Nephron (organoid): ENCODE data around the gene MYO3A.

Experiments used
- H3K27ac Mint-ChIP-seq, 3 experiments: 2 replicates each; pipeline ENCODE4 v1.8.0; 2020; ENCODE audit warnings: mixed read lengths in 3 of 3, mild to moderate bottlenecking in 2 of 3, moderate library complexity in 1 of 3
- H3K27me3 Mint-ChIP-seq: 2 replicates; pipeline ENCODE4 v1.8.0; 2021; ENCODE audit warnings: low read depth, mild to moderate bottlenecking, moderate library complexity, mixed read lengths
- H3K36me3 Mint-ChIP-seq: 2 replicates; pipeline ENCODE4 v1.8.0; 2020; ENCODE audit warnings: low read depth, mixed read lengths
- H3K4me1 Mint-ChIP-seq: 2 replicates; pipeline ENCODE4 v1.8.0; 2020; ENCODE audit warnings: mixed read lengths
- H3K4me3 Mint-ChIP-seq, 3 experiments: 2 replicates each; pipeline ENCODE4 v1.8.0; 2020; ENCODE audit warnings: mild to moderate bottlenecking in 3 of 3, mixed read lengths in 3 of 3, moderate library complexity in 2 of 3
- H3K9me3 Mint-ChIP-seq: 2 replicates; pipeline ENCODE4 v1.8.0; 2020; ENCODE audit warnings: mixed read lengths
- TF ChIP-seq, protein P1 (sequence below), 3 experiments: fragments of 200-600 bp; sonication (generic); IDR thresholded peaks; one replicate each; pipeline ENCODE4 v1.5.0; 2021; ENCODE audit warnings: antibody characterized with exemption in 3 of 3; ENCODE audit not compliant: unreplicated experiment in 3 of 3

MYO3A gene

DNA sequence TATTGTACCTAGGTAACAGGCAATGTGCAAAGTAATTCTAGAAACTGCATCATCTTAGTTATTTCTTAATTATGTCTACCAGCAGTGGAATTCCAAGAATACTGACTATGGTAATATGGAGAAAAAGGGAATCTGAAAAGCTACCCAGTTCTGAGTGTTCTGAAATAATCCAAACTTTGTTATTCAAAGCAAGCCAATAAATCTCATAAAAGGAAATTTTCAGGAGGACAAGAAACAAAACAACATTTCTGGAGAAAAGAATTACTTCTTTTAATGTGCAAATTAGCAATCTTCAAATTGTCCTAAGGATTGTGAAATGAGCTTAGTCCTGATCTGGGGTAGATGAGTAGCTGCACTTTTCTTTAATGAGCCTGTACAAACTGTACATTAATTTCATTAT lies 88.8 kb downstream of the MYO3A start:
- Mint-ChIP-seq H3K4me3 (no peak overlapping the region), H3K27me3 (no peaks in the 10 kb centered on the region), H3K4me1 (no peaks in the 10 kb centered on the region), H3K9me3 (no peaks in the 10 kb centered on the region), H3K27ac (no peak overlapping the region), H3K36me3 (no peaks in the 10 kb centered on the region)
- TF ChIP-seq, protein P1, sequence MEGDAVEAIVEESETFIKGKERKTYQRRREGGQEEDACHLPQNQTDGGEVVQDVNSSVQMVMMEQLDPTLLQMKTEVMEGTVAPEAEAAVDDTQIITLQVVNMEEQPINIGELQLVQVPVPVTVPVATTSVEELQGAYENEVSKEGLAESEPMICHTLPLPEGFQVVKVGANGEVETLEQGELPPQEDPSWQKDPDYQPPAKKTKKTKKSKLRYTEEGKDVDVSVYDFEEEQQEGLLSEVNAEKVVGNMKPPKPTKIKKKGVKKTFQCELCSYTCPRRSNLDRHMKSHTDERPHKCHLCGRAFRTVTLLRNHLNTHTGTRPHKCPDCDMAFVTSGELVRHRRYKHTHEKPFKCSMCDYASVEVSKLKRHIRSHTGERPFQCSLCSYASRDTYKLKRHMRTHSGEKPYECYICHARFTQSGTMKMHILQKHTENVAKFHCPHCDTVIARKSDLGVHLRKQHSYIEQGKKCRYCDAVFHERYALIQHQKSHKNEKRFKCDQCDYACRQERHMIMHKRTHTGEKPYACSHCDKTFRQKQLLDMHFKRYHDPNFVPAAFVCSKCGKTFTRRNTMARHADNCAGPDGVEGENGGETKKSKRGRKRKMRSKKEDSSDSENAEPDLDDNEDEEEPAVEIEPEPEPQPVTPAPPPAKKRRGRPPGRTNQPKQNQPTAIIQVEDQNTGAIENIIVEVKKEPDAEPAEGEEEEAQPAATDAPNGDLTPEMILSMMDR (IDR thresholded peaks at IDR 0.05; ENCODE audit: unreplicated experiment in 3 of 3): no peak

DNA sequence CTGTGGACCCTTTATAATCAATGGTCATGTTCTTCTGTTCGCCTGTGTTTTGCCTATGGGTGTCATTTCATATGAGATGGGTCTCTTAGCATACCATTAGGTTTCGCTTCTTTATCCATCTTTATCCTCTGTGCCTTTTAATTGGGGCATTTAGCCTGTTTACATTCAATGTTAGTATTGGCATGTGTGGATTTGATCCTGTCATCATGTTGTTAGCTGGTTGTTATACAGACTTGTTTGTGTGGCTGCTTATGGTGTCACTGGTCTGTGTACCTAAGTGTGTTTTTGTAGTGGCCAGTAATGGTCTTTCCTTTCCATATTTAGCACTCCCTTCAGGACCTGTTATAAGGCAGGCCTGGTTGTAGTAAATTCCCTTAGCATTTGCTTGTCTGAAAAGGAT lies 90.3 kb downstream of the MYO3A start:
- Mint-ChIP-seq H3K4me3 (no peak overlapping the region), H3K27me3 (no peaks in the 10 kb centered on the region), H3K36me3 (no peaks in the 10 kb centered on the region), H3K9me3 (no peaks in the 10 kb centered on the region), H3K4me1 (no peaks in the 10 kb centered on the region), H3K27ac (no peak overlapping the region)
- TF ChIP-seq, protein P1 (IDR thresholded peaks at IDR 0.05; ENCODE audit: unreplicated experiment in 3 of 3): no peak

DNA sequence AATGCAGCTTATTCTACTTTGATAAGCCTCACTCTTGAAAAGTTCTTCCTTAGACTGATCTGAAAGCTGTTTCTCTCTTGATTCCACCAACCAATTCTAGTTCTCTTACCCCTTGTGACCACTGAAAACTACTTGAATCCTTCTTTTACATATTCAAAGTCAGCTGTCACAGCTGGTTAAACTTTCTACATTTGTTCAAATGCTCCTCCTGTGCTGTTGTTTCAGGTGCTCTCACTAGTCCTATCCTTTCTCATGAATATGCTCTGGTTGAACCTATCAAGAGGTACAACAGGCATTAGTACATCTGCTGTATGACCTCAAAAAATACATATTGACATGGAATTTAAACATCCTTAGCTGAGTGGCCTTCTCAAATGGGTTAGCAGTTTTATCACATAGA lies 91.5 kb downstream of the MYO3A start:
- Mint-ChIP-seq H3K36me3 (no peaks in the 10 kb centered on the region), H3K9me3 (no peaks in the 10 kb centered on the region), H3K27ac (no peak overlapping the region), H3K4me1 (no peaks in the 10 kb centered on the region), H3K4me3 (no peak overlapping the region), H3K27me3 (no peaks in the 10 kb centered on the region)
- TF ChIP-seq, protein P1 (IDR thresholded peaks at IDR 0.05; ENCODE audit: unreplicated experiment in 3 of 3): no peak

DNA sequence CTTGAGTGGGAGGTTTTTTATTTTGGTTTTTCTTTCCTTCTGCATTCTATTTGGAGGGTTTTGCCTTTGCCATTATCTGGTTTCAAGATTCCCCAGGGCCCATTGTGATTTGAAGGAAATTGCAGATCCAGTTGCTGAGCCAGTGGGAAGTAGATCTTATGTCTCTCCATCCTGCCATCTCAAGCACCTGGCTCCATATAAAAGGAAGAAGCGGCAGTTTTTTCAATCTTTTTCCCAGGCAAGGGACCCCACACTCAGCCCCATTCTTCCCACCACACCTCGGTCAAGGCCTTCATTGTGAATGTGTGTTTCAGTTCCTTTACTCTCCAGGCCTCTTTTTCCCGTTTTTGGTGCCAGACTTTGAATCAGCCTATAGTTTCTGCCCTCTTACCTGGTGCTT lies 95.8 kb downstream of the MYO3A start:
- Mint-ChIP-seq H3K27me3 (no peaks in the 10 kb centered on the region), H3K9me3 (no peaks in the 10 kb centered on the region), H3K27ac (no peak overlapping the region), H3K36me3 (no peaks in the 10 kb centered on the region), H3K4me3 (no peak overlapping the region), H3K4me1 (no peaks in the 10 kb centered on the region)
- TF ChIP-seq, protein P1 (IDR thresholded peaks at IDR 0.05; ENCODE audit: unreplicated experiment in 3 of 3): no peak

DNA sequence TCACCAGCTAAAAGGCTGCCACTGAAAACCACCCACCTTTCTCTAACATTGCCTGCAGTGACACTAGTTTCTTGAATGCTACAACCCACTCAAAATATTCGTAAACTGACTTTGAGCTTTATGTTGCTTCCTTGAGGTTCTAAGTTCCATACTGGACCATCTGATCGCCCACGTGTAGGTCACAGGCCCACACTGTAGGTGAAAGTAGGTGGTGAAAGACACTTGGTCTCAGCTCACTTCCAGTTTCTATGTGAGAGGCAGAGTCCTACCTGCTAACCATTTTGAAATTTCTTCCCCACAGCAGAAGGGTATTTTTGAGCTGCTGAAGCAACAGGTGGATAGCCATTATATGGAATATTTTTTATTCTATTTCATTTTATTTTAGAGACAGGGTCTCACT lies 97.3 kb downstream of the MYO3A start:
- Mint-ChIP-seq H3K27ac (no peak overlapping the region), H3K9me3 (no peaks in the 10 kb centered on the region), H3K27me3 (no peaks in the 10 kb centered on the region), H3K4me1 (no peaks in the 10 kb centered on the region), H3K4me3 (no peak overlapping the region), H3K36me3 (no peaks in the 10 kb centered on the region)
- TF ChIP-seq, protein P1 (IDR thresholded peaks at IDR 0.05; ENCODE audit: unreplicated experiment in 3 of 3): no peak

DNA sequence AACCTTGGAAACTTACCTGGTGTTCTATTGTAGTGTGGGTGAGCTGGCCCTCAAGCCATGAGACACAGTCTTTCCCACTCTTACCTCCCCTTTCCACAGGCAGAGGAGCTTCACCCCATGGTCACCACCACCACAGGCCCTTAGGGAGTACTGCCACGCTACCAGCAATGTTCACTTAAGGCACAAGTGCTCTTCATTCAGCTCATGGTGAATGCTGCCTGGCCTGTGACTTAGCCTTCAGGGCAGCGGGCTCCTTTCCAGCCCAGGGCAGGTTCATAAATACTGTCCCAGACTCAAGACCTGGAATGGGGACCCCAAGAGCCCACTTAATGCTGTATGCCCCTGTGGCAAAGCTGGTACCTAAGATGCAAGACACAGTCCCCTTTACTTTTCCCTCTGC lies 109.4 kb downstream of the MYO3A start:
- TF ChIP-seq, protein P1 (IDR thresholded peaks at IDR 0.05; ENCODE audit: unreplicated experiment in 3 of 3): no peak
- Mint-ChIP-seq H3K27ac (no peak overlapping the region), H3K4me3 (no peak overlapping the region), H3K36me3 (no peaks in the 10 kb centered on the region), H3K4me1 (peaks cover 10% of the 10 kb centered on the region), H3K9me3 (no peaks in the 10 kb centered on the region), H3K27me3 (peaks cover 5% of the 10 kb centered on the region)
